Type B pancreatic cell (in vitro differentiated cells): Measurements from ENCODE around the gene C16orf87. TPM values are rescaled to one million over a fixed set of nuclear protein-coding genes. Genes with fewer than 3 reads are reported as not detected.
"Not testable (repeated sequence)": the region's sequence is repeated elsewhere in the genome, so short reads cannot be mapped to it uniquely, and the experiment has no call there.

Source experiments
- DNase-seq: peaks from one replicate; pipeline ENCODE4 v3.0.0; 2021; ENCODE audit warnings: mixed read lengths; ENCODE audit not compliant: unreplicated experiment; ENCODE audit errors: extremely low spot score
- H3K27ac Mint-ChIP-seq: 2 replicates; pipeline ENCODE4 v1.8.0; 2021; ENCODE audit warnings: mild to moderate bottlenecking, mixed read lengths
- H3K27me3 Mint-ChIP-seq: 2 replicates; pipeline ENCODE4 v1.8.0; 2021; ENCODE audit warnings: mixed read lengths
- H3K36me3 Mint-ChIP-seq: 2 replicates; pipeline ENCODE4 v1.8.0; 2021; ENCODE audit warnings: mixed read lengths
- H3K4me1 Mint-ChIP-seq: one replicate; pipeline ENCODE4 v1.8.0; 2021; ENCODE audit warnings: mixed read lengths; ENCODE audit not compliant: unreplicated experiment
- H3K4me3 Mint-ChIP-seq: 2 replicates; pipeline ENCODE4 v1.8.0; 2021; ENCODE audit warnings: mild to moderate bottlenecking, mixed read lengths
- H3K9me3 Mint-ChIP-seq: 2 replicates; pipeline ENCODE4 v1.8.0; 2021; ENCODE audit warnings: mixed read lengths
- CTCF ChIP-seq: fragments of 200-600 bp; sonication (generic); conservative IDR thresholded peaks from 2 replicates; pipeline ENCODE4 v1.5.0; 2021; ENCODE audit warnings: antibody characterized with exemption, mild to moderate bottlenecking
- long read RNA-seq: library from polyadenylated mRNA; unstranded; transcript quantifications from one replicate; pipeline ENCODE4 v2.0.0, GENCODE V29; 2020
- total RNA-seq: library from RNA; stranded (reverse); gene quantifications from 2 replicates; pipeline ENCODE4 v1.2.1, GENCODE V29; 2021; ENCODE audit warnings: low replicate concordance

The C16orf87 gene, protein sequence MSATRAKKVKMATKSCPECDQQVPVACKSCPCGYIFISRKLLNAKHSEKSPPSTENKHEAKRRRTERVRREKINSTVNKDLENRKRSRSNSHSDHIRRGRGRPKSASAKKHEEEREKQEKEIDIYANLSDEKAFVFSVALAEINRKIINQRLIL
- 11.5 and 14.3 TPM in 2 replicates for total RNA-seq
- long read RNA-seq, full-length matches to known transcripts: 64 of 73 reads
- long read RNA-seq, partial matches to known transcripts: 3 of 73 reads
- long read RNA-seq, other reads (novel, unspliced or antisense): 6 of 73 reads

DNA sequence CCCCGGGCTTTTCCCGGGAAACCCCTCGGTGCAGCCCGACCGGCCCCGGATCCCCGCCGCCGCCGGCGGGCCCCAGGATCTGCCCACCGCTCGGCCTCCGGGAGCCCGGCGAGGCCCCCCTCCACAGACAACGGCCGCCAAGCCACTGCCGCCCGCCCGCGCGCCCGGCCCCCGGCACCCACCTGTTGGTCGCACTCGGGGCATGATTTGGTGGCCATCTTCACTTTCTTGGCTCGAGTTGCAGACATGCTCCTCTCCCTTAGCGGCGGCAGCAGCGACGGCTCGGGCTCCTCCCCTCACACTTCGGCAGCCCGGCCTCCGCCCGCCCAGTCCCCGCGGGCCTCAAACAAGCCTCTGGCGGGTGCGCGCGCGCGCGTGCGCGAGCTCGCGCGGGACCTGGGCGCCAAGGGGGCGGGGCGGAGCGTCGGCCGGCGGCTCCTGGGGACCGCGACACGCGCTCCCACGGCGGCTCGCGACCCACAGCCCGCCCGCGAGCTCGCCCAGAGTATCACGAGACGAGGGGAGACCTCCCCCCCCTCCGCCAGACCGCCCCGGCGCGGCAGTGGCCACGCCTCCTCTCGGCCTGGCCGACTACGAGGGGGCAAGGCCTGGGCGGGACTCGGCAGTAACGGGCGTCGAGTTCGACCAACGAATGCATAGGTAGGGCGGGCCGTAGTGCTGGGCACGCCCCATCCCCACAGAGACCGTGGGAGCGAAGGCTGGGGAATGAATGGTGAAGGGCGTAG, at the start of gene C16orf87:
C16orf87 (minus strand) TSS at position 279 of the 746 bp plus-strand sequence; CDS start at position 248, 31 bp downstream.
- no peaks in the 10 kb centered on the region for H3K36me3 Mint-ChIP-seq
- DNase-seq: peak; percentile 94
- peak within 1 kb of the TSS; percentile 98 for H3K4me3 Mint-ChIP-seq
- H3K27me3 Mint-ChIP-seq: peaks cover 4% of the 10 kb centered on the region
- peak within 1 kb of the TSS; percentile 91 for H3K27ac Mint-ChIP-seq
- H3K9me3 Mint-ChIP-seq: no peaks in the 10 kb centered on the region
- H3K4me1 Mint-ChIP-seq: peaks cover 18% of the 10 kb centered on the region
- no peak for TF ChIP-seq CTCF

- DNase-seq: no peak
- no peak for TF ChIP-seq CTCF
- Mint-ChIP-seq H3K4me3 (no peak overlapping the region), H3K36me3 (no peaks in the 10 kb centered on the region), H3K27ac (no peak overlapping the region), H3K4me1 (peaks cover 8% of the 10 kb centered on the region), H3K9me3 (no peaks in the 10 kb centered on the region), H3K27me3 (peaks cover under 1% of the 10 kb centered on the region)
Observed at GRCh38 chr16:46875243-46875642, 44.3 kb upstream of the C16orf87 start.

- Mint-ChIP-seq H3K9me3 (no peaks in the 10 kb centered on the region), H3K4me3 (no peak overlapping the region), H3K27me3 (no peaks in the 10 kb centered on the region), H3K36me3 (no peaks in the 10 kb centered on the region), H3K27ac (no peak overlapping the region), H3K4me1 (peaks cover 8% of the 10 kb centered on the region)
- no peak for TF ChIP-seq CTCF
- DNase-seq: no peak
Observed at GRCh38 chr16:46873201-46873600, 42.2 kb upstream of the C16orf87 start.

DNA sequence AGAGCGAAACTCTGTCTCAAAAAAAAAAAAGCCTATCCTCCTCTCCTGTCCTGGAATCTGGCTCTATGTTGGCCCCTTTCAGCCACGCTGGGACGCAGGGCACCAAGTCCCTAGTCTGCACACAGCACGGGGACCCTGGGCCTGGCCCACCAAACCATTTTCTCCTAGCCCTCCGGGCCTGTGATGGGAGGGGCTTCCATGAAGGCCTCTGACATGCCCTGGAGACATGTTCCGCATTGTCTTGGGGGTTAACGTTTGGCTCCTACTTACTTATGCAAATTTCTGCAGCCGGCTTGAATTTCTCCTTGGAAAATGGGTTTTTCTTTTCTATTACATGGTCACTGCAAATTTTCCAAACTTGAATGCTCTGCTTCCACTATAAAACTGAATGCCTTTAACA, 40.6 kb upstream of the C16orf87 start:
- H3K36me3 Mint-ChIP-seq: no peaks in the 10 kb centered on the region
- no peak for TF ChIP-seq CTCF
- H3K27ac Mint-ChIP-seq: no peak overlapping the region
- H3K27me3 Mint-ChIP-seq: no peaks in the 10 kb centered on the region
- no peaks in the 10 kb centered on the region for H3K9me3 Mint-ChIP-seq
- DNase-seq: no peak
- H3K4me3 Mint-ChIP-seq: no peak overlapping the region
- H3K4me1 Mint-ChIP-seq: peaks cover 6% of the 10 kb centered on the region

GRCh38 chr16:46868891-46869290, 37.9 kb upstream of the C16orf87 start:
- not testable (repeated sequence) for H3K36me3 Mint-ChIP-seq, H3K4me1 Mint-ChIP-seq, H3K27me3 Mint-ChIP-seq, DNase-seq, H3K27ac Mint-ChIP-seq, H3K9me3 Mint-ChIP-seq, H3K4me3 Mint-ChIP-seq

GRCh38 chr16:46867486-46867885, 36.5 kb upstream of the C16orf87 start:
- H3K9me3 Mint-ChIP-seq, H3K4me3 Mint-ChIP-seq, H3K36me3 Mint-ChIP-seq, H3K27me3 Mint-ChIP-seq, DNase-seq, H3K4me1 Mint-ChIP-seq, H3K27ac Mint-ChIP-seq: not testable (repeated sequence)
